ENCODE results near the gene SUGP1. TPM values are rescaled to one million over a fixed set of nuclear protein-coding genes. Genes with fewer than 3 reads are reported as not detected.

SUGP1 gene
- total and polyA plus RNA-seq, 2 of the 4 experiments (the other 2 are of a cell fraction): 33.2 to 35.8 TPM

DNA sequence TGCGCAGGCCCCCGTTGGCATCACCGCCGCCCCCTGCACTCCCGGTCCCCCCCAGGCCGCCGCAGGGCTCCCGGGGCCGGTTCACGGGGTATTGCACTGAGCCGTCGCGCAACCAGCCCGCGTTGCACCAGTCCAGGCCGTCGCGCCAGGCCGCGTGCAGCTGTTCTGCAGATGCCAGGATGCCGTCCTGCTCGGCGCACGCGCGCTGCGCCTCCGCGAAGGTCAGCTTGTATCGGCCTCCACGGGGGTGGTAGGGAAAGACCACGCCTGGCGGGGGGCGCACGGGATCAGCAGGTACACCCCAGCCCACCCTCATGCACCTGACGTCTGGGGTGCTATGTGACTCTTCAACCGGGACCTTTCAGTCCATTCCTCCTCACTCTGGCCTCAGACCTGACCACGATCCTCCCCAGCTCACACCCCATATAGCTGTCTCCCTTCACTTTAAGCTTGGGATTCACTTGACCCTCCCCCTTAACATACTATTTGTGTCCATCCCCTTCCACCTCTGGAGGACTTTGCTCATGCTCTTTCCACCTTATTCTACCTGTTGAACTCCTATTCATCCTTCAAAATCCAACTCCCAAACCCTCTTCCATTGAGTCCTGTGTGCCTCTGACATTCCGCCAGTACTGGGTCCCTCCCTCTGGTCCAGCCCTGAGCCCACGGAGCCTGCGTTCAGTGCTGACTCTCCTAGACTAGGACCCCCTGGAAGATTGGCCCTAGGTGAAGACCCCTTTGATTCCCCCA is 61.5 kb downstream of the SUGP1 start:
- ATAC-seq (ENCODE audit: low read depth) (no peak), DNase-seq (no peak)
- no peak overlapping the region for H2BK20ac ChIP-seq (ENCODE audit: low read depth, low read length)
- H2BK120ac ChIP-seq (ENCODE audit: low read depth, low read length): no peak overlapping the region
- H3K9me3 ChIP-seq (ENCODE audit: control insufficient read depth, insufficient read depth, low read length): peaks cover 4% of the 10 kb centered on the region
- no TSS peak for BruUV-seq (replicated peaks)
- no peaks in the 10 kb centered on the region for H4K20me1 ChIP-seq (ENCODE audit: insufficient read depth, low read length)
- peaks cover 55% of the 10 kb centered on the region for H3K27me3 ChIP-seq (ENCODE audit: control insufficient read depth, insufficient read depth, low read length)
- no peak overlapping the region for H3K4me3 ChIP-seq (ENCODE audit: insufficient read depth, low read depth, low read length)
- H3K23ac ChIP-seq (ENCODE audit: low read depth, low read length): no peak overlapping the region
- H3K79me1 ChIP-seq (ENCODE audit: low read depth in 1 of 2, low read length in 2 of 2): no peaks in the 10 kb centered on the region
- intact Hi-C loops (cut with micrococcal nuclease) (no loop called here), in situ Hi-C loops (cut with MboI; ENCODE audit: low sequenced_read_pairs) (no loop called here), dilution Hi-C loops (cut with HindIII; ENCODE audit: low sequenced_read_pairs, unreplicated experiment) (no loop called here)
- no peak overlapping the region for H3K9ac ChIP-seq (ENCODE audit: low read depth, low read length)
- no peak overlapping the region for H3K27ac ChIP-seq (ENCODE audit: insufficient read depth, low read length)
- WGBS, 2 experiments (ENCODE audit: extremely low coverage in 2 of 2, insufficient read length in 1 of 2): 84% methylated on average over 18 of the region's 41 CpGs; no CpG with 5 or more reads in 1 of the 2 experiments
- TF ChIP-seq MXI1 (IDR thresholded peaks at IDR 0.05; ENCODE audit: borderline replicate concordance, low read depth, low read length): no peak
- no peak for TF ChIP-seq MAZ (IDR thresholded peaks at IDR 0.05; ENCODE audit: borderline replicate concordance, low read depth, low read length)
- no peak for TF ChIP-seq FOS (IDR thresholded peaks at IDR 0.05; ENCODE audit: low read depth, low read length)
- no peak for TF ChIP-seq MAFK (IDR thresholded peaks at IDR 0.05; ENCODE audit: low read depth, low read length)
- TF ChIP-seq NFE2L2 (IDR thresholded peaks at IDR 0.05; ENCODE audit: low read depth, low read length): no peak
- TF ChIP-seq, protein P1, sequence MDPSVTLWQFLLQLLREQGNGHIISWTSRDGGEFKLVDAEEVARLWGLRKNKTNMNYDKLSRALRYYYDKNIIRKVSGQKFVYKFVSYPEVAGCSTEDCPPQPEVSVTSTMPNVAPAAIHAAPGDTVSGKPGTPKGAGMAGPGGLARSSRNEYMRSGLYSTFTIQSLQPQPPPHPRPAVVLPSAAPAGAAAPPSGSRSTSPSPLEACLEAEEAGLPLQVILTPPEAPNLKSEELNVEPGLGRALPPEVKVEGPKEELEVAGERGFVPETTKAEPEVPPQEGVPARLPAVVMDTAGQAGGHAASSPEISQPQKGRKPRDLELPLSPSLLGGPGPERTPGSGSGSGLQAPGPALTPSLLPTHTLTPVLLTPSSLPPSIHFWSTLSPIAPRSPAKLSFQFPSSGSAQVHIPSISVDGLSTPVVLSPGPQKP (IDR thresholded peaks at IDR 0.05; ENCODE audit: borderline replicate concordance, low read depth, low read length): no peak
- no peak for TF ChIP-seq RFX5 (IDR thresholded peaks at IDR 0.05; ENCODE audit: low read depth, low read length)
- no peak for TF ChIP-seq CHD1 (IDR thresholded peaks at IDR 0.05; ENCODE audit: low read depth, low read length)
- no peak for TF ChIP-seq RCOR1 (IDR thresholded peaks at IDR 0.05; ENCODE audit: insufficient replicate concordance, low read length)
- TF ChIP-seq, protein P2, sequence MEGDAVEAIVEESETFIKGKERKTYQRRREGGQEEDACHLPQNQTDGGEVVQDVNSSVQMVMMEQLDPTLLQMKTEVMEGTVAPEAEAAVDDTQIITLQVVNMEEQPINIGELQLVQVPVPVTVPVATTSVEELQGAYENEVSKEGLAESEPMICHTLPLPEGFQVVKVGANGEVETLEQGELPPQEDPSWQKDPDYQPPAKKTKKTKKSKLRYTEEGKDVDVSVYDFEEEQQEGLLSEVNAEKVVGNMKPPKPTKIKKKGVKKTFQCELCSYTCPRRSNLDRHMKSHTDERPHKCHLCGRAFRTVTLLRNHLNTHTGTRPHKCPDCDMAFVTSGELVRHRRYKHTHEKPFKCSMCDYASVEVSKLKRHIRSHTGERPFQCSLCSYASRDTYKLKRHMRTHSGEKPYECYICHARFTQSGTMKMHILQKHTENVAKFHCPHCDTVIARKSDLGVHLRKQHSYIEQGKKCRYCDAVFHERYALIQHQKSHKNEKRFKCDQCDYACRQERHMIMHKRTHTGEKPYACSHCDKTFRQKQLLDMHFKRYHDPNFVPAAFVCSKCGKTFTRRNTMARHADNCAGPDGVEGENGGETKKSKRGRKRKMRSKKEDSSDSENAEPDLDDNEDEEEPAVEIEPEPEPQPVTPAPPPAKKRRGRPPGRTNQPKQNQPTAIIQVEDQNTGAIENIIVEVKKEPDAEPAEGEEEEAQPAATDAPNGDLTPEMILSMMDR (conservative IDR thresholded peaks at IDR 0.05; ENCODE audit: low read depth, low read length): no peak
- TF ChIP-seq, protein P3, sequence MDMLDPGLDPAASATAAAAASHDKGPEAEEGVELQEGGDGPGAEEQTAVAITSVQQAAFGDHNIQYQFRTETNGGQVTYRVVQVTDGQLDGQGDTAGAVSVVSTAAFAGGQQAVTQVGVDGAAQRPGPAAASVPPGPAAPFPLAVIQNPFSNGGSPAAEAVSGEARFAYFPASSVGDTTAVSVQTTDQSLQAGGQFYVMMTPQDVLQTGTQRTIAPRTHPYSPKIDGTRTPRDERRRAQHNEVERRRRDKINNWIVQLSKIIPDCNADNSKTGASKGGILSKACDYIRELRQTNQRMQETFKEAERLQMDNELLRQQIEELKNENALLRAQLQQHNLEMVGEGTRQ (IDR thresholded peaks at IDR 0.05; ENCODE audit: low read depth, low read length): no peak
- TF ChIP-seq SMC3 (IDR thresholded peaks at IDR 0.05; ENCODE audit: low read depth, low read length): no peak
- TF ChIP-seq BHLHE40 (IDR thresholded peaks at IDR 0.05; ENCODE audit: low read depth, low read length): no peak
- TF ChIP-seq POLR2A (IDR thresholded peaks at IDR 0.05; ENCODE audit: low read depth, low read length): no peak
- H4K8ac ChIP-seq (ENCODE audit: low read depth in 2 of 2, low read length in 2 of 2): no peak overlapping the region
- H2BK15ac ChIP-seq (ENCODE audit: low read depth, low read length): no peak overlapping the region
- no peak overlapping the region for H3K4me2 ChIP-seq (ENCODE audit: low read depth, low read length)
- H3K4me1 ChIP-seq (ENCODE audit: control insufficient read depth, insufficient read depth, low read length): 0 out of 2 replicates have a peak, but pooled peaks cover 2% of the 10 kb centered on the region
- H3K36me3 ChIP-seq (ENCODE audit: control insufficient read depth, insufficient read depth, low read length): no peaks in the 10 kb centered on the region
- H3K14ac ChIP-seq (replicated peaks; ENCODE audit: low read depth, low read length): no peak overlapping the region
- H3K18ac ChIP-seq (ENCODE audit: low read depth, low read length): no peak overlapping the region
- no peak overlapping the region for H3K56ac ChIP-seq (ENCODE audit: extremely low read depth, insufficient read depth, low read length)
- H3K4ac ChIP-seq (ENCODE audit: low read depth, low read length): no peak overlapping the region
- no peak overlapping the region for H2AK5ac ChIP-seq (ENCODE audit: low read depth, low read length)
- H2AFZ ChIP-seq (replicated peaks; ENCODE audit: low read length, poor library complexity): no peak overlapping the region
- no peak overlapping the region for H4K91ac ChIP-seq (ENCODE audit: insufficient read depth, low read depth, low read length)
- CTCF ChIA-PET: no interaction called here
- no peaks in the 10 kb centered on the region for H3K9me1 ChIP-seq (ENCODE audit: insufficient read depth, low read length)
- POLR2A ChIA-PET (ENCODE audit: unreplicated experiment): no interaction called here
- H4K5ac ChIP-seq (ENCODE audit: low read depth, low read length): no peak overlapping the region
- no peak overlapping the region for H2AK9ac ChIP-seq (replicated peaks; ENCODE audit: low read depth, low read length, poor library complexity)
- no peak overlapping the region for H2BK5ac ChIP-seq (ENCODE audit: low read depth, low read length, poor library complexity, severe bottlenecking)

All from IMR-90 (cell line).